Effector CD4-positive, alpha-beta T cell (primary cell): ENCODE measurements around the gene PPP1R15A.
"Not testable (repeated sequence)": the region's sequence is repeated elsewhere in the genome, so short reads cannot be mapped to it uniquely, and the experiment has no call there.

ENCODE experiments used
- DNase-seq: peaks from one replicate; pipeline ENCODE4 v3.0.0-alpha.2; 2020

Gene PPP1R15A

DNA sequence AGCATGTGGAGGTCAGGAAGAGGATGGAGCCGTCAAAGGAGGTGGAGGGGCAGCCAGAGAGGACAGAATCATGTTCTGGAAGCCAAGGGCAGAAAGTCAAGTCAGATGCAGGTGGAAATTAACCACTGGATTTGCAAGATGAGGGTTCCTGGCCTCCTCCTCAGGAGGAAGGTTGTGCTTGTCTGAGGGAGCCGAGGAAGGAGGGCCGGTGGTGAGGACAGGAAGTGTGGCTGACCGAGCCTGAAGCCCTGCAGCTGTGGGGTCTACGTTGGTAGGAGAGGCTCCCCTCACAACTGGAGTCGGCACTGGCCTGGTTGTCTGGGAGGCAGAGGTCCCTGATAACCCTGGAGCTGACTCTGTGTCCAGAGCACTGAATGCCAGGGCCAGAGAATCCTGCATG lies 45.9 kb downstream of the PPP1R15A start:
- DNase-seq = no peak

DNA sequence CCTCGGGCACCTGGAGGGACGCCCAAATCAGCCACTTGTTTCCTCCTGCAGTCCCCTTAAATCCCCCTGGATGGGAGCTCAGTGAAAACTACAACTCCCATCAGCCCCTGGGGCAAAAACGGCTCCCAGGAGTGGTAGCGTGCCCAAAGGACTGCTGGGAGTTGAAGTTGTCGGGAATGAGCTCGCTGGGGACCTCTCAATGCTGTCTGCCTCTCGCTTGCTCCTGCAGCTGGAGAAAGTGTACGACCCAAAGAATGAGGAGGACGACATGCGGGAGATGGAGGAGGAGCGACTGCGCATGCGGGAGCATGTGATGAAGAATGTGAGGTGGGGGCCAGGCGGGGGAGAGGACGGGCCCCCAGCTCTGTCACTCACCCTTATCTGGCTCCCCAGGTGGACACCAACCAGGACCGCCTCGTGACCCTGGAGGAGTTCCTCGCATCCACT lies 46.6 kb downstream of the PPP1R15A start:
- DNase-seq = no peak

DNA sequence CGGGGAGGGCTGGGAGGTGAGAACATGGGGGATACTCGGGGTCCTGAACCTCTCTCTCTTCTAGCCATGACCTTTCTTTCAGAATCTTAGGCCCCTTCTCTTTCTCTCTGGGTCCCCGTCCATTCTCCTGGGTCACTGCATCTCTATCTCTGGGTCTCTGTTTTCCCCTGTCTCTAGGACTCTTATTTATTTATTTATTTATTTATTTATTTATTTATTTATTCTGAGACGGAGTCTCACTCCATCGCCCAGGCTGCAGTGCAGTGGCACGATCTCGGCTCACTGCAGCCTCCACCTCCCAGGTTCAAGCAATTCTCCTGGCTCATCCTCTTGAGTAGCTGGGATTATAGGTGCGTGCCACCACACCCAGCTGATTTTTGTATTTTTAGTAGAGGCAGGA lies 47.0 kb downstream of the PPP1R15A start:
- not testable (repeated sequence) for DNase-seq

DNA sequence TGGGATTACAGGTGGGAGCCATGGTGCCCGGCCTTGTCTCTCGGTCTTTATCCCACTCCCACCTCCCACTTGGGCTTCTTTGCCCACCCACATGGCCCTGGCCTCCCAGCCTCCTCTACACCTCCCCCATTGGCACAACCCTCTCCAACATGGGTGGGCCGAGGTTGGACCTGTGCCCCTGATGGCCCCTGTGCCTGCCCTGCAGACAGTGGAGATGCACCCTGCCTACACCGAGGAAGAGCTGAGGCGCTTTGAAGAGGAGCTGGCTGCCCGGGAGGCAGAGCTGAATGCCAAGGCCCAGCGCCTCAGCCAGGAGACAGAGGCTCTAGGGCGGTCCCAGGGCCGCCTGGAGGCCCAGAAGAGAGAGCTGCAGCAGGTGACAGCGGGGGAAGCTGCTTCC lies 48.7 kb downstream of the PPP1R15A start:
- no peak for DNase-seq

DNA sequence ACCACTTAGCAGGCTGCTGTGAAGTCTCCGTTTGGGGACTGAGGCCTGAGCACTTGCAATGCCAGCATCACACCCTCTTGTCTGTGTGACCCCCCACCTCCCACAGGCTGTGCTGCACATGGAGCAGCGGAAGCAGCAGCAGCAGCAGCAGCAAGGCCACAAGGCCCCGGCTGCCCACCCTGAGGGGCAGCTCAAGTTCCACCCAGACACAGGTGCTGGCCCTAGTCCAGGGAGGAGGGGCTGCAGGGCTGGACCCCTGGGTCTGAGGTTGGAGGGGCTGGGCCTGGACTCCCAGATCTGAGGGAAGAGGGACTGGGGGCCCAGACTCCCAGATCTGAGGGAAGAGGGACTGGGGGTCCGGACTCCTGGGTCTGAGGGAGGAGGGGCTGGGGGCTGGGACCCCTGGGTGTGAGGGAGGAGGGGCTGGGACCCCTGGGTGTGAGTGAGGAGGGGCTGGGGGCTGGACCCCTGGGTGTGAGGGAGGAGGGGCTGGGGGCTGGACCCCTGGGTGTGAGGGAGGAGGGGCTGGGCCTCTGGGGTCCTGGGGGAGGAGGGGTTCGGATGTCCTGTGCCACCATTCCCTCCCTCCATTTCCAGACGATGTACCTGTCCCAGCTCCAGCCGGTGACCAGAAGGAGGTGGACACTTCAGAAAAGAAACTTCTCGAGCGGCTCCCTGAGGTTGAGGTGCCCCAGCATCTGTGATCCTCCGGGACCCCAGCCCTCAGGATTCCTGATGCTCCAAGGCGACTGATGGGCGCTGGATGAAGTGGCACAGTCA lies 49.7 kb downstream of the PPP1R15A start:
- DNase-seq = no peak

DNA sequence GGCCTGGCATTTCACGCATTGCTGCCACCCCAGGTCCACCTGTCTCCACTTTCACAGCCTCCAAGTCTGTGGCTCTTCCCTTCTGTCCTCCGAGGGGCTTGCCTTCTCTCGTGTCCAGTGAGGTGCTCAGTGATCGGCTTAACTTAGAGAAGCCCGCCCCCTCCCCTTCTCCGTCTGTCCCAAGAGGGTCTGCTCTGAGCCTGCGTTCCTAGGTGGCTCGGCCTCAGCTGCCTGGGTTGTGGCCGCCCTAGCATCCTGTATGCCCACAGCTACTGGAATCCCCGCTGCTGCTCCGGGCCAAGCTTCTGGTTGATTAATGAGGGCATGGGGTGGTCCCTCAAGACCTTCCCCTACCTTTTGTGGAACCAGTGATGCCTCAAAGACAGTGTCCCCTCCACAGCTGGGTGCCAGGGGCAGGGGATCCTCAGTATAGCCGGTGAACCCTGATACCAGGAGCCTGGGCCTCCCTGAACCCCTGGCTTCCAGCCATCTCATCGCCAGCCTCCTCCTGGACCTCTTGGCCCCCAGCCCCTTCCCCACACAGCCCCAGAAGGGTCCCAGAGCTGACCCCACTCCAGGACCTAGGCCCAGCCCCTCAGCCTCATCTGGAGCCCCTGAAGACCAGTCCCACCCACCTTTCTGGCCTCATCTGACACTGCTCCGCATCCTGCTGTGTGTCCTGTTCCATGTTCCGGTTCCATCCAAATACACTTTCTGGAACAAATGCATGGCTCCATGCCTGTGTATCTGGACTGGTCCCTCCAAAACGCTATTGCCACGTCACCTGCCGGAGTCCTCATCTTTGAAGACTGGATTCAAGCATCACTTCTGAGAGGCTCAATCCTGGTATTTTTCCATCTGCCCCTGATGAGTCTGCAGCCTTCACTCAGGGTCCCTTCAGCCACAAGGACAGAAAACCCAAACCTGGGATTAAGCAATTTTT lies 50.6 kb downstream of the PPP1R15A start:
- no peak for DNase-seq

DNA sequence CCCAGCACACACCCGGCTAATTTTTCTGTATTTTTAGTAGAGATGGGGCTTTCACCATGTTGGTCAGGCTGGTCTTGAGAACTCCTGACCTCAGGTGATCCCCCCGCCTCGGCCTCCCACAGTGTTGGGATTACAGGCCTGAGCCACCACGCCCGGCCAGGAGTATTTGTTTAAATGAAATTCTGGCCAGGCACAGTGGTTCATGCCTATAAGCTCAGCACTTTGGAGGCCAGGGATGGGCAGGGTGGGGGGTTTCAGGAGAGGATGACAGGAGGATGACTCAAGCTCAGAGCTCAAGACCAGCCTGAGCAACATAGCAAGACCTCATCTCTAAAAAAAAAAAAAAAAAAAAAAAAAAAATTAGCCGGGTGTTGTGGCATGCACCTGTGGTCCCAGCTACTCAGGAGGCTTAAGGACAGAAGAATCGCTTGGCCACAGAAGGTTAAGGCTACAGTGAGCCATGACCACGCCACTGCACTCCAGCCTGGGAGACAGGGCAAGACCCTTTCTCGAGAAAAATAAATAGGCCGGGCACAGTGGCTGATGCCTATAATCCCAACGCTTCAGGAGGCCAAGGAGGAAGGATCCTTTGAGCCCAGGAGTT lies 53.1 kb downstream of the PPP1R15A start:
- no peak for DNase-seq
